ENCODE results near the gene SENP2.

GRCh38 chr3:185582871-185583270, 3.2 kb upstream of the SENP2 start:
- TF ChIP-seq, protein P1, sequence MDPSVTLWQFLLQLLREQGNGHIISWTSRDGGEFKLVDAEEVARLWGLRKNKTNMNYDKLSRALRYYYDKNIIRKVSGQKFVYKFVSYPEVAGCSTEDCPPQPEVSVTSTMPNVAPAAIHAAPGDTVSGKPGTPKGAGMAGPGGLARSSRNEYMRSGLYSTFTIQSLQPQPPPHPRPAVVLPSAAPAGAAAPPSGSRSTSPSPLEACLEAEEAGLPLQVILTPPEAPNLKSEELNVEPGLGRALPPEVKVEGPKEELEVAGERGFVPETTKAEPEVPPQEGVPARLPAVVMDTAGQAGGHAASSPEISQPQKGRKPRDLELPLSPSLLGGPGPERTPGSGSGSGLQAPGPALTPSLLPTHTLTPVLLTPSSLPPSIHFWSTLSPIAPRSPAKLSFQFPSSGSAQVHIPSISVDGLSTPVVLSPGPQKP (IDR thresholded peaks at IDR 0.05; ENCODE audit: low read depth, low read length), result no peak
- TF ChIP-seq CTCF (IDR thresholded peaks at IDR 0.05) (no peak), RAD21 (conservative IDR thresholded peaks at IDR 0.05 in 1 of 2, IDR thresholded peaks at IDR 0.05 in 1 of 2) (no peak), JUN (IDR thresholded peaks at IDR 0.05) (no peak), SMC3 (IDR thresholded peaks at IDR 0.05) (no peak), HEYL (CRISPR knock-in tag; IDR thresholded peaks at IDR 0.05) (no peak), HDAC2 (IDR thresholded peaks at IDR 0.05) (no peak), POLR2AphosphoS2 (conservative IDR thresholded peaks at IDR 0.05; ENCODE audit: low read length) (no peak), MYC (IDR thresholded peaks at IDR 0.05; ENCODE audit: borderline replicate concordance, low read length) (no peak), EP300 (IDR thresholded peaks at IDR 0.05) (no peak), POLR2A (IDR thresholded peaks at IDR 0.05; ENCODE audit: low read length) (no peak), KDM5A (IDR thresholded peaks at IDR 0.05) (no peak), TFCP2L1 (CRISPR knock-in tag; IDR thresholded peaks at IDR 0.05) (no peak)
